ENCODE results near the gene RBPJL.
A peak's percentile ranks its signal among the peaks of the same experiment; 100 is the strongest.

Gene RBPJL

DNA sequence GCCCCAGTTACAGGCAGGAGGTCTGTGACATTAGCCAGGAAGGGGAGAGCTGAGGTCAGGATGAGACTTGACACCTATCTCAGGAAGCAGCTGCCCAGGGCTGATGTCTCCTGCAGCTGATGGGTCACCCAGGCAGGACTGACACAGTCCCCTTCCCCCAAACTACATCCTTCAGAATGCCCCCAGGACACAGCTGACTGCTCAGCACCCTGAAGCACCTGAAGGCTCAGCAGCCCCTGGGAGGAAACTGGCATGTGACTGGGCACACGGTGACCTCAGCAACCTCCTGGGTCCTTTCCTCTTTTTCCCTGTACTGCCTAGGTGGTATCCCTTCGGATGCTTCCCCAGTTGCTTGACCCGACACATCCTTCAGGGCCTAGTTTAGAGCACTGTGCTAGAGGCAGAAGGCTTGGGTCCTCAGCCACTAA, 39.7 kb downstream of the RBPJL start:
- DNase-seq, result no peak
- no peaks in the 10 kb centered on the region for H3K36me3 ChIP-seq (replicated peaks; ENCODE audit: insufficient read depth, low read length)
- H3K27ac ChIP-seq (ENCODE audit: low read length), result no peak overlapping the region
- no peak overlapping the region for H3K9ac ChIP-seq (ENCODE audit: low read length)
- no peak overlapping the region for H3K4me2 ChIP-seq (ENCODE audit: low read depth, low read length)
- 0 out of 2 replicates have a peak, but pooled peaks cover 7% of the 10 kb centered on the region for H3K4me1 ChIP-seq (ENCODE audit: low read length)
- no peaks in the 10 kb centered on the region for H3F3A ChIP-seq (ENCODE audit: insufficient read depth, low read length)
- no peaks in the 10 kb centered on the region for H4K20me1 ChIP-seq (ENCODE audit: insufficient read depth, low read length)
- H3K9me2 ChIP-seq (replicated peaks; ENCODE audit: insufficient read depth, low read length), result no peaks in the 10 kb centered on the region
- H3K79me2 ChIP-seq (ENCODE audit: low read length), result peaks cover 4% of the 10 kb centered on the region; the same call in 1 of the 2 replicates
- H3K27me3 ChIP-seq (replicated peaks; ENCODE audit: insufficient read depth, low read length), result peaks cover 8% of the 10 kb centered on the region; the same call in 1 of the 2 replicates
- no peaks in the 10 kb centered on the region for H3K9me3 ChIP-seq (replicated peaks; ENCODE audit: insufficient read depth, low read length)
- TF ChIP-seq CTCF (IDR thresholded peaks at IDR 0.05; ENCODE audit: low read length) (no peak), EZH2phosphoT487 (IDR thresholded peaks at IDR 0.05; ENCODE audit: low read length) (no peak), EZH2 (optimal IDR thresholded peaks at IDR 0.05; ENCODE audit: low read depth, low read length) (no peak)
- H3K4me3 ChIP-seq (ENCODE audit: low read length), result no peak overlapping the region
- no peak overlapping the region for H2AFZ ChIP-seq (ENCODE audit: low read length)

- no peak for DNase-seq
- Histone ChIP-seq H3K9me2 (replicated peaks; ENCODE audit: insufficient read depth, low read length) (no peaks in the 10 kb centered on the region), H3K4me2 (ENCODE audit: low read depth, low read length) (no peak overlapping the region), H3K27me3 (replicated peaks; ENCODE audit: insufficient read depth, low read length) (peaks cover 8% of the 10 kb centered on the region; the same call in 1 of the 2 replicates), H3K36me3 (replicated peaks; ENCODE audit: insufficient read depth, low read length) (no peaks in the 10 kb centered on the region), H3K9ac (ENCODE audit: low read length) (no peak overlapping the region), H3K27ac (ENCODE audit: low read length) (no peak overlapping the region), H3K4me1 (ENCODE audit: low read length) (0 out of 2 replicates have a peak, but pooled peaks cover 7% of the 10 kb centered on the region), H3K79me2 (ENCODE audit: low read length) (peaks cover 4% of the 10 kb centered on the region; the same call in 1 of the 2 replicates), H3F3A (ENCODE audit: insufficient read depth, low read length) (no peaks in the 10 kb centered on the region), H3K9me3 (replicated peaks; ENCODE audit: insufficient read depth, low read length) (no peaks in the 10 kb centered on the region), H3K4me3 (ENCODE audit: low read length) (no peak overlapping the region), H2AFZ (ENCODE audit: low read length) (no peak overlapping the region), H4K20me1 (ENCODE audit: insufficient read depth, low read length) (no peaks in the 10 kb centered on the region)
- no peak for TF ChIP-seq EZH2 (optimal IDR thresholded peaks at IDR 0.05; ENCODE audit: low read depth, low read length)
- TF ChIP-seq EZH2phosphoT487 (IDR thresholded peaks at IDR 0.05; ENCODE audit: low read length), result no peak
- no peak for TF ChIP-seq CTCF (IDR thresholded peaks at IDR 0.05; ENCODE audit: low read length)
Measured at GRCh38 chr20:45346851-45347250, 40.2 kb downstream of the RBPJL start.

- Histone ChIP-seq H2AFZ (ENCODE audit: low read length) (peak overlapping the region; percentile 95), H3K36me3 (replicated peaks; ENCODE audit: insufficient read depth, low read length) (no peaks in the 10 kb centered on the region), H3K9ac (ENCODE audit: low read length) (peak overlapping the region; percentile 67), H3K79me2 (ENCODE audit: low read length) (peaks cover 4% of the 10 kb centered on the region; the same call in 1 of the 2 replicates), H3F3A (ENCODE audit: insufficient read depth, low read length) (no peaks in the 10 kb centered on the region), H3K4me1 (ENCODE audit: low read length) (0 out of 2 replicates have a peak, but pooled peaks cover 7% of the 10 kb centered on the region), H4K20me1 (ENCODE audit: insufficient read depth, low read length) (no peaks in the 10 kb centered on the region), H3K4me3 (ENCODE audit: low read length) (peak overlapping the region; percentile 72), H3K27ac (ENCODE audit: low read length) (no peak overlapping the region), H3K9me3 (replicated peaks; ENCODE audit: insufficient read depth, low read length) (no peaks in the 10 kb centered on the region), H3K9me2 (replicated peaks; ENCODE audit: insufficient read depth, low read length) (no peaks in the 10 kb centered on the region), H3K4me2 (ENCODE audit: low read depth, low read length) (peak overlapping the region; percentile 100), H3K27me3 (replicated peaks; ENCODE audit: insufficient read depth, low read length) (peaks cover 8% of the 10 kb centered on the region; the same call in 1 of the 2 replicates)
- no peak for TF ChIP-seq EZH2 (optimal IDR thresholded peaks at IDR 0.05; ENCODE audit: low read depth, low read length)
- no peak for TF ChIP-seq CTCF (IDR thresholded peaks at IDR 0.05; ENCODE audit: low read length)
- TF ChIP-seq EZH2phosphoT487 (IDR thresholded peaks at IDR 0.05; ENCODE audit: low read length), result no peak
- DNase-seq, result no peak
Measured at GRCh38 chr20:45347297-45347935, 40.8 kb downstream of the RBPJL start.

Measured in MM.1S (cell line).